Activated effector memory CD4-positive, alpha-beta T cell treated with Interleukin-2 at 50 U/mL for 16 hours (primary cell): ENCODE measurements around the gene S1PR1.
"Not testable (repeated sequence)": the region's sequence is repeated elsewhere in the genome, so short reads cannot be mapped to it uniquely, and the experiment has no call there.

Source experiments
- DNase-seq: peaks from one replicate; pipeline ENCODE4 v3.0.0-alpha.2; 2020

The S1PR1 gene

GRCh38 chr1:101220906-101221305 lies 15.9 kb upstream of the S1PR1 start:
- no peak for DNase-seq

DNA sequence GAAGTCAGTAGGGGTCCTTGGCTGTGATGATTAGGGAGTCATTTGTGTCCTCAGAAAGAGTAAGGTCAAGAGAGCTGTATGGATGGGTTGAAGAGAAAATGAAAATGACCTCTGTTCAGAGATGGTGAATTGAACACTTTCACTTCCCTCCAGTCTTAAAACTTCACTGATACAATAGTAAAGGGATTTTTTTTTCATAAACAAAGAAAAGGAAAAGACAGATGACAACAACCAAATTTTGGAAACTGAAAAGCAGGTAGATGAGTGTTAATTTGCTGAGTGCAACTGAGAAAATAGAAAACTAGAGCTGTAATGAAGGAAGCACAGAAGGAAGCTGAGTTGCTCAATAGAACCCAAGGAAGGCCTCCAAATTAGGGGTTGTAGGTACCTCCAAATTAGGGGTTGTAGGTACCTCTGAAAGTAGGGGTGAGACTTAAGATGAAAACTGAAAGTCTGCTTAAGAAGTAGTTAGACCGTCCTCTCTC lies 14.8 kb upstream of the S1PR1 start:
- DNase-seq: no peak

DNA sequence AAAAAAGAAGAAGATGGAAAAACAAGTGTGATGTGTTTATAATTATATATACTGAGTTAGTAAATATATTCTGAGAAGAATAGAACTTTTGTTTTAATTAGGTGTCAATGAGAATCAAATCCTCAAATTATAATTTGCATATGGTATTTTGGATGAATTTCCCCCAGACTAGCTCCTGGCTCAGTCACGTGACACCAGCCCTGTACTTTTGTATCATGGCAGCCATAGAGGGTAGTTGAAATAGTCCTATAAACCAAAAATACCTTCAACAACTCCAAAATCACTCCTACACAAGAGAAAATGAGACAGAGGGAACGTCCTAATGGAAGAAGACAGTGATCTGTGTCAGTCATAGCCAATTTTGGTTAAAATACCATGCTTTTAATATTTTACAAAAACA lies 9.0 kb upstream of the S1PR1 start:
- DNase-seq: no peak

- DNase-seq: no peak
These were observed 8.2 kb upstream of the S1PR1 start for GRCh38 chr1:101228424-101229134.

DNA sequence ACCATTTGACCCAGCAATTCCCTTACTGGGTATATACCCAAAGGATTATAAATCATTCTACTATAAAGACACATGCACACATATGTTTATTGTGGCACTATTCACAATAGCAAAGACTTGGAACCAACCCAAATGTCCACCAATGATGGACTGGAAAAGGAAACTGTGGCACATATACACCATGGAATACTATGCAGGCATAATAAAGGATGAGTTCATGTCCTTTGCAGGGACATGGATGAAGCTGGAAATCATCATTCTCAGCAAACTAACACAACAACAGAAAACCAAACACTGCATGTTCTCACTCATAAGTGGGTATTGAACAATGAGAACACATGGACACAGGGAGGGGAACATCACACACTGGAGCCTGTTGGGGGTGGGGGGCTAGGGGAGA lies 4.6 kb upstream of the S1PR1 start:
- DNase-seq: not testable (repeated sequence)

DNA sequence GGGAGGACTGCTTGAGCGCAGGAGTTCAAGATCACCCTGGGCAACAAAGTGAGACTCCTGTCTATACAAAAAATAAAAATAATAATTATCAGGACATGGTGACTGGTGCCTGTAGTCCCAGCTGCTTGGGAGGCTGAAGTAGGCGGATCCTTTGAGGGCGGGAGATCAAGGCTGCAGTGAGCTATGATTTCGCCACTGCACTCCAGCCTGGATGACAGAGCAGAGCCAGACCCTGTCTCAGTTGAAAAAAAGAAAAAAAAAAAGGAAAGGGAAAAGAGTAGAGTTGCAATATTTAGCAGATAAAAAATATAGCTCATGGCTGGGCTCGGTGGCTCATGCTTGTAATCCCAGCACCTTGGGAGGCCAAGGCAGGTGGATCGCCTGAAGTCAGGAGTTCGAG lies 3.3 kb upstream of the S1PR1 start:
- no peak for DNase-seq

GRCh38 chr1:101235216-101235695 lies 1.6 kb upstream of the S1PR1 start:
- DNase-seq: no peak

GRCh38 chr1:101235696-101236515 lies 913 bp upstream of the S1PR1 start:
- DNase-seq: peak; percentile 67

DNA sequence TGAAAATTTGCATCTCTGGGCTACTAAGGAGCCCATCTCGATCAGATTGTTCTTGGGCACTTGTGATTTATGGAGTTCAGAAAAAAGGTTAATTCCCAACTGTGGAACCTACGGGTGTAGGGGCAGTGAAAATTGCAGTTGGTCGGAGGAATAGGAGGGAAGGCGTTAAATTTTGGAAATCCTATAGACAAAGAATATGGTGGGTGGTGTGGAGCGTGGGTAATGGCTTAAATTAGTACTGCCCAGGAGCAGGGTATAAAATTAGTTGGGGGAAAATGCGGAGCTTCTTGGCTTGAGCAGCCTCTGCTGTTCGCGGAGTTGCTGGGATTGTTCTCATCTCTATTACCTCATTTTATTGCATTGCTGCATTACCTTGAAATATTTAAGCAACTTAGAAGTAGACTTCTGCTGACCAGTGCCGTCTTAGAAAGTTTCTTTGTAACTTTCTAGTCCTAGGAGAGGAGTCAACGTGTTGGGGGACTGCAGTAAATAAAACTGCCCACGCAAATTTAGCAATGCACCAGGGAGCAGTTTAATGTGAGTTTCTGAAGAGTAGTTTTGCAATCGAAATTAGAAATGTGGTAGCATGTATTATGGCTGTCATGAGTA lies 514 bp downstream of the S1PR1 start:
- peak; percentile 13 for DNase-seq

- DNase-seq: peak; percentile 62
These were observed 1.3 kb downstream of the S1PR1 start for GRCh38 chr1:101238031-101238628.

DNA sequence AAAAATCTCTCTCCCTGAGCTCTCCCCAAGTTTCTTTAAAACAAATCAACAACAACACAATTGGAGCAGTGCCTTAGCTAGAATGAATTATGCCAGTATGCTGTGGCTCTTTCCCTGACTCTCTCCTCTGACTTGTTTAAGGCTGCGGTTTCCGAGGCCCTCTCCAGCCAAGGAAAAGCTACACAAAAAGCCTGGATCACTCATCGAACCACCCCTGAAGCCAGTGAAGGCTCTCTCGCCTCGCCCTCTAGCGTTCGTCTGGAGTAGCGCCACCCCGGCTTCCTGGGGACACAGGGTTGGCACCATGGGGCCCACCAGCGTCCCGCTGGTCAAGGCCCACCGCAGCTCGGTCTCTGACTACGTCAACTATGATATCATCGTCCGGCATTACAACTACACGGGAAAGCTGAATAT lies 1.9 kb downstream of the S1PR1 start:
- peak; percentile 79 for DNase-seq

- peak; percentile 57 for DNase-seq
These were observed 2.5 kb downstream of the S1PR1 start for GRCh38 chr1:101239095-101240040.

GRCh38 chr1:101240041-101240430 lies 3.2 kb downstream of the S1PR1 start:
- DNase-seq: no peak

DNA sequence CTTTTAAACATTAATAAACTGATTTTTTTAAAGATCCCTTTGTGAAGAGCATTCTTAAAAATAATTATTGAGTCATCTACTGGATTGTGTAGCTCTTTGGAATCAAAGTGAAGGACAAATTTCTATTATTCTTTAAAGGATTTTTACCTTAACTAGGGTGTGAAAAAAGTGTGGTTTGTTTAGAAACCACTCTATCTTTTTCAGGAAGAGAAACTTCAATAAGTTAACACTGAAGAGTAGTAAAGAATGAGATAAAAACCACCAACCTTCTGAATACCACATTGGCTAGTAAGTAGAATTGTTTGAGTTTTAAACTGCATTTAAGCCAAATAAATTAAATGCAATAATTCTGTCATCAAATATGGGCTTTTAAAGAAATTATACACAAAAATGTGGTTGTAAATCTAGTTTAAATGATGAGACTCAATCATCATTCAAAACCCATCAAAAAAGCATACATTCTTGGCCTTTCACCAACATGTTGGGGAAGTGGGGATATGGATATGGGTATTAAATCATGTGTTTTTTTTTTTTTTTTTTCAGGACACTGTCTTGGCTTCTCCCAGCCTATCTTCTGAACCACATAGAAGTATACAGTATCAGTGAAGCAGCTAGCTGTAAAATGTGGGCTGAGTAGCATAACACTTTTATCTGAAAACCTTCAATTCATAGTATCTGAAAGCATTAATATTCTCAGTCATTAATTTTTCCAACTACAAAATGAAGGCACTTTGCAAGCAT lies 4.8 kb downstream of the S1PR1 start:
- no peak for DNase-seq

- DNase-seq: no peak
These were observed 5.7 kb downstream of the S1PR1 start for GRCh38 chr1:101242324-101243050.

DNA sequence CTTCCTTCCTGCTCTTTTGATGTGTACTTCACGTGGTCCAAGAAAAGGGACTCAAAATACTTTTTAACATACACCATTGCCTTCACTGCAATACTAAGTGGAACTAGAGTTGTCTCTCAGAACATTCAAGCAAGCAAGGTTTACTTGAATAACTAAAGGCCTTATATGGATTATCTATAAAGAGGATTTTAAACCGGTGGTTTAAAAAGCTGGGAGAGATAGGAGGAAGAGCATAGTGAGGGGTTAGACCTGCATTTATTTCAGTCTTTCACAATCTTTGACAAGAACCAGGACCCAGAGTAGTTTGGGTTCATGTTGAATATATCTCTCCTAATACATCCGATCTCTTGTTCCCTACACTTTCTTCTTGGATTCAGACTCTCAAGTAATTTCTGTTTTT lies 6.9 kb downstream of the S1PR1 start:
- no peak for DNase-seq

DNA sequence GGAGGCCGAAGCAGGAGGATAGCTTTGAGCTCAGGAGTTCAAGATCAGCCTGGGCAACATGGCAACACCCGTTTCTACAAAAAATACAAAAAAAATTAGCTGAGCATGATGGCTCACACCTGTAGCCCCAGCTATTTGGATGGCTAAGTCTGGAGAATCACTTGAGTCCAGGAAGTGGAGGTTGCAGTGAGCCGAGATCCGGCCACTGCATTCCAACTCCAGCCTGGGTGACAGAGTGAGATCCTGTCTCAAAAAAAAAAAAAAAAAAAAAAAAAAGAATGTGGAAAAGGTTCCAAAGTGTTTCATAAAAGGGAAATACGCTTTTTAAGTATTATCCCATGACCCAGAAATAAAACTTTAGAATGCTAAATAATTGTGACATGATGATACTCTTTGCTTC lies 8.0 kb downstream of the S1PR1 start:
- no peak for DNase-seq

GRCh38 chr1:101245246-101245927 lies 8.6 kb downstream of the S1PR1 start:
- DNase-seq: no peak

DNA sequence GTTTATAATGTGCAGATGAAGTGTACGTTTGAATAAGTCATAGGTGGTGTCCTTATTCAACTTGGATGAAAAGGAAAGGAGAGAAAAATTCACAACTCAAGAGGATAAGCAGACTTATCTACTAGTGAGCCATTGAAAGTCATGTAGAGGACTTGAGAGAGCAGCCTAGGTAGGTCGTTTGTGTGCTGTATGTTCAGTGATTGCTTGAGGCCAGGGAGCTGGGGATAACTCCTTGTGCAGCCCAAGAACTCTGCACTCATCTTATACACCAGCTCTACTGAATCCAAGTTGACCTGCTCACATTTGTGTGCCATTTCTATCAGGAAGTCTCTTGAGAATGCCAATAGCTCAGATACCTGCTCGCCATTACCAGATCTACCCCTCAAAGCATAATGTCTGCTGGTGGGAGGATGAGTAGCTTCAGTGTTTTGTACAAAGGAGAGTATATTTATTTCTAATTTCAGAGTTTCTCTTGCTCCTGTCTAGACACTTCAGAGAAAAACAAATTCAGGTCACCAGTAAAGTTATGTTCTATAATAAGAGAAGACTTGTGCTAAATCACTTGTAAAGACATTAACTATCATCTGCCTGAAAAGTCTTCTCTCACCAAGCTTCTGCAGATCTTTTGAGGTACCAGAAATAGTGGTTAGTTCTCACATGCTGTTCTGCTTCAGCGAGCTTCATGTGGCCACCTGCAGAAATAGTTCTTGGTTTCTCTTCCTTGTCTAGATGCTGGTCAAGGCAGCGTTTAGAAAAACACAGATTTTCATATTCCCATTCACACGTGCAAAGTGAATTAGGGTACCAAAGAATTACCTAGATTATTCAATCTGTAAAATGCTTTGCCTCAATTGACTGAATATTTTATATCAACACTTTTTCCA lies 10.8 kb downstream of the S1PR1 start:
- no peak for DNase-seq
